Heart left ventricle (tissue), 16 donors: ENCODE results near the gene SRGAP3. TPM values are rescaled to one million over a fixed set of nuclear protein-coding genes. Genes with fewer than 3 reads are reported as not detected.

Experiments used
- ATAC-seq, 4 donors: fragments of 200-7000 bp; cut with Tn5 transposase; one replicate each; pipeline ENCODE4 v1.9.1; 2020 to 2022; ENCODE audit warnings: moderate library complexity in 4 of 4, mild to moderate bottlenecking in 3 of 4, moderate number of reproducible peaks in 1 of 4
- DNase-seq, 5 donors: peaks; one replicate each; pipeline ENCODE4 v3.0.0-alpha.2; 2020
- H3K27ac ChIP-seq, 12 donors: fragments of 200-600 bp; sonication (generic) in 4 of 12; one replicate each; pipeline versions ENCODE4 v1.5.0 to v1.8.0; 2016 to 2022; ENCODE audit warnings: mild to moderate bottlenecking in 2 of 12
- H3K27me3 ChIP-seq, 9 donors: fragments of 200-600 bp; sonication (generic) in 2 of 9; one replicate each; pipeline versions ENCODE4 v1.5.1 to v1.8.0; 2016 to 2022; ENCODE audit warnings: mild to moderate bottlenecking in 3 of 9
- H3K36me3 ChIP-seq, 9 donors: fragments of 200-600 bp; sonication (generic) in 2 of 9; one replicate each; pipeline versions ENCODE4 v1.5.0 to v1.8.0; 2018 to 2022; ENCODE audit warnings: mild to moderate bottlenecking in 2 of 9
- H3K4me1 ChIP-seq, 12 donors: fragments of 200-600 bp; sonication (generic) in 4 of 12; one replicate each; pipeline versions ENCODE4 v1.5.0 to v1.8.0; 2016 to 2022; ENCODE audit warnings: mild to moderate bottlenecking in 3 of 12
- H3K4me3 ChIP-seq, 12 donors: fragments of 200-600 bp; sonication (generic) in 4 of 12; one replicate each; pipeline versions ENCODE4 v1.5.0 to v1.8.0; 2017 to 2022; ENCODE audit warnings: mild to moderate bottlenecking in 9 of 12, moderate library complexity in 4 of 12
- H3K9me3 ChIP-seq, 12 donors: fragments of 200-600 bp; sonication (generic) in 4 of 12; one replicate each; pipeline versions ENCODE4 v1.5.0 to v1.8.0; 2016 to 2022; ENCODE audit warnings: mild to moderate bottlenecking in 1 of 12
- CTCF ChIP-seq, 12 donors: fragments of 200-600 bp; sonication (generic) in 4 of 12; IDR thresholded peaks; one replicate each; pipeline versions ENCODE4 v1.5.0 to v1.8.0; 2018 to 2022; ENCODE audit warnings: antibody characterized with exemption in 12 of 12, mild to moderate bottlenecking in 5 of 12
- POLR2A ChIP-seq, 2 donors: fragments of 450-650 bp; IDR thresholded peaks; one replicate each; pipeline ENCODE4 v1.6.1; 2017; ENCODE audit warnings: antibody characterized with exemption in 2 of 2, mild to moderate bottlenecking in 2 of 2, moderate library complexity in 2 of 2
- WGBS, 4 donors: extraction: QIAGEN DNeasy Blood & Tissue Kit in 2 of 4; methylation state at CpG; one replicate each; pipeline versions ENCODE4 v1.1.5 to v1.1.7; 2013 to 2018; 5-methylcytosine and 5-hydroxymethylcytosine counted together
- intact Hi-C, 10 donors: fragments of 100-400 bp; cut with DNase I; formaldehyde crosslinking; loops; one replicate each; pipeline versions ENCODE4 v1.11.1 to v1.14.2; 2022
- polyA plus RNA-seq, 2 donors: library from polyadenylated mRNA; stranded (reverse); fragments of 200-250 nt; gene quantifications; one replicate each; pipeline ENCODE4 v1.2.3, GENCODE V29; 2013
- total RNA-seq, 9 donors: library from RNA; depleted of rRNA in 2 of 9; stranded (reverse); fragments of >200 nt in 2 of 9; fragmentation: NEBNext Ultra II Directional in 3 of 9; extraction: Animal tissue kit (Norgen Biotek cat#: 25700) in 3 of 9; gene quantifications; one replicate each; pipeline versions ENCODE4 v1.1.0 to v1.2.4, GENCODE V29; 2016 to 2023
- donor health status: ischemic (EF 13 %, LVEDD 7.1; RV severe dilation, severe dysfunction).
- donor health status: healthy with polysubstance abuse.
- donor health status: DM: no; HTN: yes; CAD: no.
- donor health status: DM: no; HTN: no; CAD: no.
- donor health status: ischemic (EF 25% LVEDD 6.9; RV normal size, moderate dysfunction).
- donor health status: ischemic (EF 25% LVEDD 5.7; RV mildly dilated, moderate dysfunction).
- donor health status: healthy.
- donor health status: DM: yes; HTN: yes; CAD: no.
- donor health status: ischemic (EF 35%, LVEDD 5.7; RV mildly dilated, moderate dysfunction).
- donor health status: nonischemic (EF 11% LVEDD 7.7; RV severe dilation, severe dysfunction).
- donor health status: DM: yes; HTN: yes; CAD: no.
- donor health status: PGD.
- donor health status: ischemic (EF 29% LVEDD 5.4; RV normal size, mild dysfunction).
- donor health status: nonischemic (EF 23%, LVEDD 6.1; RV moderate dilation, normal function).

The SRGAP3 gene
- total and polyA plus RNA-seq, 11 donors, result 1.4 to 16.8 (median 9.0) TPM

- no peaks in the 10 kb centered on the region for H3K27me3 ChIP-seq
- H3K4me3 ChIP-seq, result no peak overlapping the region
- no peak overlapping the region for H3K27ac ChIP-seq
- intact Hi-C loops, result no loop called here
- peaks cover 0 to 11% (median 0%) of the 10 kb centered on the region in 9 donors for H3K36me3 ChIP-seq
- 56 to 66% (median 58%) methylated on average over 15 of the region's 15 CpGs for WGBS, 4 donors
- H3K4me1 ChIP-seq, result peaks cover 1 to 43% (median 12%) of the 10 kb centered on the region in 12 donors
- no peaks in the 10 kb centered on the region for H3K9me3 ChIP-seq
- no peak for TF ChIP-seq CTCF (IDR thresholded peaks at IDR 0.05)
- TF ChIP-seq POLR2A (IDR thresholded peaks at IDR 0.05), result no peak
- DNase-seq (no peak), ATAC-seq (peak in 1 of 4 donors; percentile 10)
Measured at GRCh38 chr3:9022305-9023225, 226.9 kb downstream of the SRGAP3 start.

GRCh38 chr3:9021271-9022009, 228.0 kb downstream of the SRGAP3 start:
- peaks cover 0 to 11% (median 0%) of the 10 kb centered on the region in 9 donors for H3K36me3 ChIP-seq
- H3K9me3 ChIP-seq, result no peaks in the 10 kb centered on the region
- H3K4me3 ChIP-seq, result no peak overlapping the region
- intact Hi-C loops, result no loop called here
- 91 to 96% (median 94%) methylated on average over 7 of the region's 7 CpGs for whole genome bisulfite sequencing, 4 donors
- ATAC-seq (no peak), DNase-seq (no peak)
- TF ChIP-seq POLR2A (IDR thresholded peaks at IDR 0.05) (no peak), CTCF (IDR thresholded peaks at IDR 0.05) (no peak)
- no peaks in the 10 kb centered on the region for H3K27me3 ChIP-seq
- H3K27ac ChIP-seq, result no peak overlapping the region
- peaks cover 0 to 35% (median 9%) of the 10 kb centered on the region in 12 donors for H3K4me1 ChIP-seq

DNA sequence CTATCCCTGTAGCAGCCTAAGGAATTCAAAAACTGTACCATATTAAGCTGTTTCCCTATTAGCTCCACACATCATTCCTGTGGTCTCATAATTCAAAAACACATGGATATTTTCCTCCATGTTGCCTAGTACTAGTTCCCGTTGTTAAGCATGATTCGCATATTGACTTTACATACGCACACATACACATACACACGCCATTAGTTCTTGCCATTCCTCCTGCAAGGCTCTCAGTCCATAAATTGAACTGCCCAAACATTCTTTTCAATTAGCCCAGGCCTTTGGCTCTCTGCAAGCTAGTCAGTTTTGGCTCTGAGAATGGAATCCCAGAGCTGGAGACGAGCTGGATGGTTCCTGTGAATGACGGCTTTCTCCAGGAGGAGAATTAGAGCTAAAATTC, 229.0 kb downstream of the SRGAP3 start:
- intact Hi-C loops, result no loop called here
- 76 to 83% (median 79%) methylated on average over 6 of the region's 6 CpGs for WGBS, 4 donors
- Histone ChIP-seq H3K27ac (no peak overlapping the region), H3K36me3 (peaks cover 0 to 11% (median 0%) of the 10 kb centered on the region in 9 donors), H3K9me3 (no peaks in the 10 kb centered on the region), H3K27me3 (no peaks in the 10 kb centered on the region), H3K4me1 (peaks cover 0 to 35% (median 9%) of the 10 kb centered on the region in 12 donors), H3K4me3 (no peak overlapping the region)
- peak in 1 of 4 donors; percentile 27 for ATAC-seq
- TF ChIP-seq POLR2A (IDR thresholded peaks at IDR 0.05) (no peak), CTCF (IDR thresholded peaks at IDR 0.05) (no peak)
- DNase-seq, result no peak
